Ovary (tissue), 3 donors: ENCODE data around the gene KMT2A.

Experiments used
- CTCF ChIP-seq, 3 donors: fragments of 450-650 bp in 2 of 3; fragments of 200-600 bp in 1 of 3; IDR thresholded peaks; one replicate each; pipeline versions ENCODE4 v1.5.1 to v1.8.0; 2016 to 2022; ENCODE audit warnings: antibody characterized with exemption in 3 of 3, mild to moderate bottlenecking in 1 of 3
- POLR2A ChIP-seq: fragments of 450-650 bp; IDR thresholded peaks from one replicate; pipeline ENCODE4 v1.6.1; 2017; ENCODE audit warnings: antibody characterized with exemption, mild to moderate bottlenecking, moderate library complexity
- donor health status: DM: no; HTN: no; CAD: no.

GRCh38 chr11:118536726-118537125 lies 100.4 kb downstream of the KMT2A start:
- TF ChIP-seq CTCF (IDR thresholded peaks at IDR 0.05), result no peak
- no peak for TF ChIP-seq POLR2A
